ENCODE data around the gene ST3GAL3.

DNA sequence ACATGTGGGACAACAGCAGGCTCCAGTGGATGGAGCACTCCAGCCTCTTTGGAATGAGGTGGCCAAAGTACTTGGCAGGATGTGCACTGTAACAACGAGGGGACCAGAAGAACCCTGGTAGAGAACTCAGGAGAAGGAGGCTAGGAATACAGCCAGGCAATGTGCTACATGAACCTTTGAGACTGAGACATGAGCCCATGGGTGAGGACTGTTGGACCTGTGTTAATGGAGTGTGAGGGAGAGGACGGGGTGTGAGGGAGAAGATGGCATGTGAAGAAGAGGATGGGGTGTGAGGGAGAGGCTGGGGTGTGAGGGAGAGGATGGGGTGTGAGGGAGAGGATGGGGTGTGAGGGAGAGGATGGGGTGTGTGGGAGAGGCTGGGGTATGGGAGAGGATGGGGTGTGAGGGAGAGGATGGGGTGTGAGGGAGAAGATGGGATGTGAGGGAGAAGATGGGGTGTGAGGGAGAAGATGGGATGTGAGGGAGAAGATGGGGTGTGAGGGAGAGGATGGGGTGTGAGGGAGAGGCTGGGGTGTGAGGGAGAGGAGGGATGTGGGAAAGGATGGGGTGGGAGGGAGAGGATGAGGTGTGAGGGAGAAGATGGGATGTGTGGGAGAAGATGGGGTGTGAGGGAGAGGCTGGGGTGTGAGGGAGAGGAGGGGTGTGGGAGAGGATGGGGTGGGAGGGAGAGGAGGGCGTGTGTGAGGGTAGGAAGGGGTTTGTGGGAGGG lies 164.0 kb downstream of the ST3GAL3 start:
- TF ChIP-seq, protein P1, sequence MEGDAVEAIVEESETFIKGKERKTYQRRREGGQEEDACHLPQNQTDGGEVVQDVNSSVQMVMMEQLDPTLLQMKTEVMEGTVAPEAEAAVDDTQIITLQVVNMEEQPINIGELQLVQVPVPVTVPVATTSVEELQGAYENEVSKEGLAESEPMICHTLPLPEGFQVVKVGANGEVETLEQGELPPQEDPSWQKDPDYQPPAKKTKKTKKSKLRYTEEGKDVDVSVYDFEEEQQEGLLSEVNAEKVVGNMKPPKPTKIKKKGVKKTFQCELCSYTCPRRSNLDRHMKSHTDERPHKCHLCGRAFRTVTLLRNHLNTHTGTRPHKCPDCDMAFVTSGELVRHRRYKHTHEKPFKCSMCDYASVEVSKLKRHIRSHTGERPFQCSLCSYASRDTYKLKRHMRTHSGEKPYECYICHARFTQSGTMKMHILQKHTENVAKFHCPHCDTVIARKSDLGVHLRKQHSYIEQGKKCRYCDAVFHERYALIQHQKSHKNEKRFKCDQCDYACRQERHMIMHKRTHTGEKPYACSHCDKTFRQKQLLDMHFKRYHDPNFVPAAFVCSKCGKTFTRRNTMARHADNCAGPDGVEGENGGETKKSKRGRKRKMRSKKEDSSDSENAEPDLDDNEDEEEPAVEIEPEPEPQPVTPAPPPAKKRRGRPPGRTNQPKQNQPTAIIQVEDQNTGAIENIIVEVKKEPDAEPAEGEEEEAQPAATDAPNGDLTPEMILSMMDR (IDR thresholded peaks at IDR 0.05; ENCODE audit: extremely low read depth in 1 of 2, insufficient read depth in 1 of 2, low read depth in 1 of 2, low read length in 2 of 2) = no peak
- TF ChIP-seq JUN (IDR thresholded peaks at IDR 0.05; ENCODE audit: borderline replicate concordance, insufficient read depth, insufficient read length, low read depth) = no peak
